Liver (tissue), 9 donors: ENCODE results near the gene C10orf71. TPM values are rescaled to one million over a fixed set of nuclear protein-coding genes. Genes with fewer than 3 reads are reported as not detected.

Source experiments
- DNase-seq: peaks from one replicate; pipeline ENCODE4 v3.0.0-alpha.2; 2017; ENCODE audit warnings: low spot score
- H3K27ac ChIP-seq, 2 donors: one replicate each; pipeline ENCODE4 v1.7.0; 2013; ENCODE audit warnings: inconsistent platforms in 2 of 2, low read length in 2 of 2, control low read depth in 1 of 2, low read depth in 1 of 2, mild to moderate bottlenecking in 1 of 2
- H3K27me3 ChIP-seq, 4 donors: one replicate each; pipeline versions ENCODE4 v1.6.1 to v1.7.0; 2013; ENCODE audit warnings: low read length in 3 of 4, inconsistent platforms in 1 of 4, mild to moderate bottlenecking in 1 of 4, moderate library complexity in 1 of 4; ENCODE audit not compliant: control insufficient read depth in 4 of 4, insufficient read depth in 4 of 4
- H3K36me3 ChIP-seq, 4 donors: one replicate each; pipeline versions ENCODE4 v1.6.1 to v1.7.0; 2013; ENCODE audit warnings: low read length in 3 of 4, mild to moderate bottlenecking in 3 of 4, low read depth in 1 of 4, moderate library complexity in 1 of 4; ENCODE audit not compliant: control insufficient read depth in 4 of 4, insufficient read depth in 3 of 4
- H3K4me1 ChIP-seq, 4 donors: one replicate each; pipeline versions ENCODE4 v1.6.1 to v1.7.0; 2013; ENCODE audit warnings: low read length in 3 of 4, mild to moderate bottlenecking in 3 of 4, moderate library complexity in 1 of 4; ENCODE audit not compliant: control insufficient read depth in 4 of 4, insufficient read depth in 4 of 4
- H3K4me3 ChIP-seq, 3 donors: one replicate each; pipeline versions ENCODE4 v1.6.1 to v1.7.0; 2013; ENCODE audit warnings: low read length in 3 of 3, control low read depth in 1 of 3, low read depth in 1 of 3, mild to moderate bottlenecking in 1 of 3
- H3K9ac ChIP-seq, 2 donors: one replicate each; pipeline ENCODE4 v1.7.0; 2013; ENCODE audit warnings: low read length in 2 of 2, mild to moderate bottlenecking in 2 of 2, moderate library complexity in 2 of 2, control low read depth in 1 of 2, low read depth in 1 of 2
- H3K9me3 ChIP-seq, 4 donors: one replicate each; pipeline versions ENCODE4 v1.6.1 to v1.7.0; 2013; ENCODE audit warnings: low read length in 3 of 4; ENCODE audit not compliant: control insufficient read depth in 4 of 4
- EGR1 ChIP-seq, 2 donors: IDR thresholded peaks; 2 replicates each; pipeline ENCODE4 v1.6.1; 2016 to 2018; ENCODE audit warnings: antibody characterized with exemption in 2 of 2, low read depth in 2 of 2
- FOXA2 ChIP-seq: IDR thresholded peaks from 2 replicates; pipeline ENCODE4 v1.6.1; 2016; ENCODE audit warnings: antibody characterized with exemption
- GABPA ChIP-seq, 2 donors: IDR thresholded peaks in 1 of 2; conservative IDR thresholded peaks in 1 of 2; 2 replicates each; pipeline ENCODE4 v1.6.1; 2016; ENCODE audit warnings: antibody characterized with exemption in 2 of 2, mild to moderate bottlenecking in 1 of 2, moderate library complexity in 1 of 2
- HNF4A ChIP-seq, 2 donors: conservative IDR thresholded peaks; 2 replicates each; pipeline ENCODE4 v1.6.1; 2016; ENCODE audit warnings: antibody characterized with exemption in 2 of 2, mild to moderate bottlenecking in 2 of 2
- HNF4G ChIP-seq: IDR thresholded peaks from 2 replicates; pipeline ENCODE4 v1.6.1; 2016; ENCODE audit warnings: antibody characterized with exemption
- JUND ChIP-seq, 2 donors: IDR thresholded peaks; 2 replicates each; pipeline ENCODE4 v1.6.1; 2016; ENCODE audit warnings: antibody characterized with exemption in 2 of 2
- MAX ChIP-seq: IDR thresholded peaks from 2 replicates; pipeline ENCODE4 v1.6.1; 2016; ENCODE audit warnings: antibody characterized with exemption
- NR2F2 ChIP-seq: IDR thresholded peaks from 2 replicates; pipeline ENCODE4 v1.6.1; 2016; ENCODE audit warnings: antibody characterized with exemption
- RAD21 ChIP-seq, 2 donors: IDR thresholded peaks; 2 replicates each; pipeline ENCODE4 v1.6.1; 2016; ENCODE audit warnings: antibody characterized with exemption in 2 of 2, mild to moderate bottlenecking in 2 of 2
- REST ChIP-seq: IDR thresholded peaks from 2 replicates; pipeline ENCODE4 v1.6.1; 2016; ENCODE audit warnings: antibody characterized with exemption, mild to moderate bottlenecking
- SP1 ChIP-seq: IDR thresholded peaks from 2 replicates; pipeline ENCODE4 v1.6.1; 2018; ENCODE audit warnings: antibody characterized with exemption, mild to moderate bottlenecking
- TAF1 ChIP-seq: conservative IDR thresholded peaks from 2 replicates; pipeline ENCODE4 v1.6.1; 2016; ENCODE audit warnings: antibody characterized with exemption, mild to moderate bottlenecking
- YY1 ChIP-seq: IDR thresholded peaks from 2 replicates; pipeline ENCODE4 v1.6.1; 2016; ENCODE audit warnings: antibody characterized with exemption, mild to moderate bottlenecking
- ZBTB33 ChIP-seq: IDR thresholded peaks from 2 replicates; pipeline ENCODE4 v1.6.1; 2016; ENCODE audit warnings: antibody characterized with exemption
- WGBS: extraction: QIAGEN DNeasy Blood & Tissue Kit; methylation state at CpG from one replicate; pipeline ENCODE4 v1.1.7; 2013; 5-methylcytosine and 5-hydroxymethylcytosine counted together
- polyA plus RNA-seq, 2 donors: library from polyadenylated mRNA; stranded (reverse) in 1 of 2; unstranded in 1 of 2; fragments of 200-250 nt in 1 of 2; fragments of >200 nt in 1 of 2; fragmentation: Nextera tagmentation in 1 of 2; extraction: Ambion mirVana in 1 of 2; gene quantifications; one replicate each; pipeline versions ENCODE4 v1.2.1 to v1.2.3, GENCODE V29; 2013 to 2015
- total RNA-seq, 2 donors: library from RNA; depleted of rRNA; stranded (reverse); fragments of >200 nt; gene quantifications; one replicate each; pipeline ENCODE4 v1.2.3, GENCODE V29; 2014
- donor health status: healthy.
- donor health status: healthy.
- donor health status: healthy.
- donor health status: healthy.
- donor health status: healthy.

Gene C10orf71
- total and polyA plus RNA-seq, 4 donors: 0.03 TPM; not detected in 3

- Histone ChIP-seq H3K4me1 (no peaks in the 10 kb centered on the region), H3K4me3 (no peak overlapping the region), H3K9ac (no peak overlapping the region), H3K27me3 (peaks cover 0 to 5% (median 0%) of the 10 kb centered on the region in 4 donors), H3K9me3 (no peaks in the 10 kb centered on the region), H3K36me3 (no peaks in the 10 kb centered on the region), H3K27ac (no peak overlapping the region)
- no peak for DNase-seq
- WGBS: 59% methylated on average over 3 of the region's 3 CpGs
- TF ChIP-seq ZBTB33: no peak
- TF ChIP-seq NR2F2: no peak
- TF ChIP-seq JUND (IDR thresholded peaks at IDR 0.05): no peak
- TF ChIP-seq FOXA2: no peak
- no peak for TF ChIP-seq REST
- no peak for TF ChIP-seq HNF4G
- no peak for TF ChIP-seq MAX
- no peak for TF ChIP-seq HNF4A (conservative IDR thresholded peaks at IDR 0.05)
- TF ChIP-seq EGR1 (IDR thresholded peaks at IDR 0.05; ENCODE audit: low read depth in 2 of 2): no peak
- TF ChIP-seq GABPA (IDR thresholded peaks at IDR 0.05 in 1 of 2, conservative IDR thresholded peaks at IDR 0.05 in 1 of 2): no peak
- no peak for TF ChIP-seq YY1
- TF ChIP-seq TAF1: no peak
- TF ChIP-seq RAD21 (IDR thresholded peaks at IDR 0.05): no peak
- TF ChIP-seq SP1: no peak
Measured at GRCh38 chr10:49375611-49376010, 76.6 kb downstream of the C10orf71 start.

Other genes with a start within 250 kb of the C10orf71 start
- gene VSTM4, start 183.6 kb upstream of the C10orf71 start, total RNA-seq: 1 to 10 TPM; 1.0 to 3.0 TPM
- gene VSTM4, start 183.6 kb upstream of the C10orf71 start, polyA plus RNA-seq: 1 to 10 TPM; 1.1 to 3.1 TPM
- not detected for gene FAM170B, start 165.1 kb upstream of the C10orf71 start, total RNA-seq
- not detected for gene FAM170B, start 165.1 kb upstream of the C10orf71 start, polyA plus RNA-seq
- gene TMEM273, start 110.8 kb upstream of the C10orf71 start, total RNA-seq: 1 to 10 TPM; 3.3 to 9.5 TPM
- gene TMEM273, start 110.8 kb upstream of the C10orf71 start, polyA plus RNA-seq: 1 to 10 TPM; 2.5 to 5.7 TPM
- not detected for gene DRGX, start 96.9 kb downstream of the C10orf71 start, total RNA-seq
- gene DRGX, start 96.9 kb downstream of the C10orf71 start, polyA plus RNA-seq: not detected
- 10 to 100 TPM; 12.0 to 17.1 TPM for gene ERCC6, start 240.0 kb downstream of the C10orf71 start, total RNA-seq
- 1 to 10 TPM; 2.3 to 3.0 TPM for gene ERCC6, start 240.0 kb downstream of the C10orf71 start, polyA plus RNA-seq